GM18508 (cell line): ENCODE measurements around the gene PRTFDC1.

Experiments
- ATAC-seq: cut with Tn5 transposase; IDR thresholded peaks from one replicate; pipeline ENCODE4 v1.9.1; 2021; ENCODE audit warnings: moderate number of reproducible peaks; ENCODE audit not compliant: insufficient read depth, unreplicated experiment

The PRTFDC1 gene

GRCh38 chr10:24911029-24911428, 41.4 kb downstream of the PRTFDC1 start:
- ATAC-seq, result no peak

- ATAC-seq, result no peak
These were observed 41.8 kb downstream of the PRTFDC1 start for GRCh38 chr10:24910574-24910973.

DNA sequence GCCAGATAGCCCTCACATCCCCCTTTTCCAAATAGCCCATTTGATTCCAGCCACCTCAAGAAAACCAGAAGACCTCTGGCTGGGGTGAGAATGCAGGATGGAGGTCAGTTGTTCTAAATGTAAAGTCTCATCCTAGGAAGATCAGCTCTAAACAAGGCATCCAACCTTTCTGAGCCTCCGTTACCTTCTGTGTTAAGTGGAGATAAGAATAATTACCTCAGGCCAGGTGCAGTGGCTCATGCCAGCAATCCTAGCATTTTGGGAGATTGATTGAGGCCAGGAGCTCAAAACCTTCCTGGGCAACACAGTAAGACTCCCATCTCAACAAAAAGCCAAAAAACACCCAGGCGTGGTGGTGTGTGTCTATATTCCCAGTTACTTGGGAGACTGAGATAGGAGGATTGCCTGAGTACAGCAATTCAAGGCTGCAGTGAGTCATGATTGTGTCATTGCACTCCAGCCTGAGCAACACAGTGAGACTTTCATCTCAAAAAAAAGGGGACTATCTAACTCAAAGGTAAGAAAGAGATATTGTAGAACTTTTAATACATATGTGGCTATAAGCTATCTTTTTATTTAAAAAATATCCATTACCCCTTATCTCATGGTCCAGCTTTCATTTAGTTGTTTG, 43.5 kb downstream of the PRTFDC1 start:
- no peak for ATAC-seq

DNA sequence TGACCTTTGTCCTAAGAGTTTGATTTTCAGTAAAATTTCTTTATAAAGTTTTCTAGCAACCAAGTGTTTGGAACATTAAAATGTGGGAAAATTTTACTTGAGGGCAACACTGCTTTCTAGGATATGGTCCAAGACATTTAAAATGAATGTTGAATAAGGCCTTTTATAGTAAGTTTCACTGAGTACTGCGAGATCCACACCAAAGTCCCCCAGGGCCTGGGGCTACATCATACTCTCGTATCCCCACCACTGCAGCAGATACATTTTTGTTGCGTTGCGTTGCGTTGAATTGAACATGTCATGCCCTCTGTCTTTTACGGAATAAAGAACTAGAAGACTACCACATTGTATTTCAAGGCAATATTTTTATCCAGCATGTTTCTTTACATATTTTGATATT, 44.5 kb downstream of the PRTFDC1 start:
- ATAC-seq, result no peak

GRCh38 chr10:24906372-24906771, 46.0 kb downstream of the PRTFDC1 start:
- ATAC-seq, result no peak

- no peak for ATAC-seq
These were observed 47.6 kb downstream of the PRTFDC1 start for GRCh38 chr10:24904824-24905223.

GRCh38 chr10:24902400-24902728, 50.0 kb downstream of the PRTFDC1 start:
- ATAC-seq, result no peak

- ATAC-seq, result peak; percentile 37
These were observed 50.6 kb downstream of the PRTFDC1 start for GRCh38 chr10:24901686-24902399.

GRCh38 chr10:24900888-24901685, 51.3 kb downstream of the PRTFDC1 start:
- ATAC-seq, result peak; percentile 73

- no peak for ATAC-seq
These were observed 52.8 kb downstream of the PRTFDC1 start for GRCh38 chr10:24899571-24899970.

DNA sequence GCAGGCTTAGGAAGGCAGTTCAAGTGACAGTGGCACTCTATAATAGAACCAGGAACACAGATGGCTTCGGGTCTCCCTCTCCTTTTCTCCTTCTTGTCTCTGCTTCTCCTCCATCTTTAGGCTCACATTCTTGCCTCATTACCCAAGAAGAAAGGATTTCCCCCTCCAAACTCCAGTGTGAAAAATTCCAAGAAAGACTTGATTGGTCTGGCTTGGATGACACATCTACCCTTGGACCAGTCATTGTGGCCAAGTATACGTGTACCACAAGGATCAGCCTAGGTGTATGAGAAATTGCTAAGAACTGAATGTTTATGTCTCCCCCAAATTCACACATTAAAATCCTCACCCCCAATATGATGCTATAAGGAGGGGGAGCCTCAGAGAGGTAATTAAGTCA, 53.9 kb downstream of the PRTFDC1 start:
- no peak for ATAC-seq

GRCh38 chr10:24897326-24897926, 55.0 kb downstream of the PRTFDC1 start:
- no peak for ATAC-seq

GRCh38 chr10:24894728-24895127, 57.7 kb downstream of the PRTFDC1 start:
- ATAC-seq, result no peak

- no peak for ATAC-seq
These were observed 58.1 kb downstream of the PRTFDC1 start for GRCh38 chr10:24894309-24894708.

DNA sequence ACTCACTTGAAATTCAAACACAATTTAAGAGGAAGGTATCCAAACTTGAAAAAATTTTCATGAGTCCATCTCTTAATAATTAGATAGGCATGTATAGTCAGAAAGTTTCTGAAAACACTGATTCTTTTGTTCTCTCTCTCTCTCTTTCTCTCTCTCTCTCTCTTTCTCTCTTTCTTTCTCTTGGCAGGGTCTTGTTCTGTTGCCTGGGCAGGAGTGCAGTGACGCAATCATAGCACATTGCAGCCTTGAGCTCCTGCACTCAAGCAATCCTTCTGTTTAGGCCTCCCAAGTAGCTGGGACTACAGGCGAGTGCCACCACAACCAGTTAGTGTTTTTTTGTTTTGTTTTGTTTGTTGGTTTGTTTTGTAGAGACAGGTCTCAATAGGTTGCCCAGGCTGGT, 59.3 kb downstream of the PRTFDC1 start:
- ATAC-seq, result no peak

- no peak for ATAC-seq
These were observed 60.6 kb downstream of the PRTFDC1 start for GRCh38 chr10:24891823-24892222.

GRCh38 chr10:24889639-24890038, 62.8 kb downstream of the PRTFDC1 start:
- ATAC-seq, result no peak

- no peak for ATAC-seq
These were observed 64.6 kb downstream of the PRTFDC1 start for GRCh38 chr10:24887855-24888231.

- no peak for ATAC-seq
These were observed 66.1 kb downstream of the PRTFDC1 start for GRCh38 chr10:24886290-24886680.

GRCh38 chr10:24885551-24886289, 66.7 kb downstream of the PRTFDC1 start:
- no peak for ATAC-seq
